ENCODE results near the gene ATP5F1D.
A peak's percentile ranks its signal among the peaks of the same experiment; 100 is the strongest.

The ATP5F1D gene

GRCh38 chr19:1265615-1266128, 24.1 kb downstream of the ATP5F1D start:
- no peak for FAIRE-seq
- TF ChIP-seq POLR2A (IDR thresholded peaks at IDR 0.05; ENCODE audit: low read depth, low read length) = no peak
- TF ChIP-seq POLR2AphosphoS5 (IDR thresholded peaks at IDR 0.05; ENCODE audit: low read depth, low read length) = no peak
- TF ChIP-seq TAF1 (IDR thresholded peaks at IDR 0.05; ENCODE audit: low read depth, low read length) = no peak
- no peak for TF ChIP-seq POU2F2 (IDR thresholded peaks at IDR 0.05; ENCODE audit: low read depth, low read length)
- TF ChIP-seq PAX5 (IDR thresholded peaks at IDR 0.05; ENCODE audit: insufficient read depth, low read length, severe bottlenecking) = no peak
- TF ChIP-seq SPI1 (IDR thresholded peaks at IDR 0.05; ENCODE audit: low read depth, low read length) = no peak
- no peak for DNase-seq (ENCODE audit: insufficient read length, low spot score)

- peak; percentile 93 for FAIRE-seq
- TF ChIP-seq POLR2A (IDR thresholded peaks at IDR 0.05; ENCODE audit: low read depth, low read length) = no peak
- TF ChIP-seq POU2F2 (IDR thresholded peaks at IDR 0.05; ENCODE audit: low read depth, low read length) = no peak
- TF ChIP-seq TAF1 (IDR thresholded peaks at IDR 0.05; ENCODE audit: low read depth, low read length) = no peak
- TF ChIP-seq SPI1 (IDR thresholded peaks at IDR 0.05; ENCODE audit: low read depth, low read length) = no peak
- peak; percentile 81 for DNase-seq (ENCODE audit: insufficient read length, low spot score)
Measured at GRCh38 chr19:1266129-1266915, 24.8 kb downstream of the ATP5F1D start.

- DNase-seq (ENCODE audit: insufficient read length, low spot score) (no peak), FAIRE-seq (no peak)
- TF ChIP-seq SPI1 (IDR thresholded peaks at IDR 0.05; ENCODE audit: low read depth, low read length) = no peak
- no peak for TF ChIP-seq POU2F2 (IDR thresholded peaks at IDR 0.05; ENCODE audit: low read depth, low read length)
- no peak for TF ChIP-seq POLR2AphosphoS5 (IDR thresholded peaks at IDR 0.05; ENCODE audit: low read depth, low read length)
- TF ChIP-seq PAX5 (IDR thresholded peaks at IDR 0.05; ENCODE audit: insufficient read depth, low read length, severe bottlenecking) = peak; percentile 38
- TF ChIP-seq POLR2A (IDR thresholded peaks at IDR 0.05; ENCODE audit: low read depth, low read length) = no peak
- no peak for TF ChIP-seq TAF1 (IDR thresholded peaks at IDR 0.05; ENCODE audit: low read depth, low read length)
Measured at GRCh38 chr19:1266916-1267476, 25.4 kb downstream of the ATP5F1D start.

GRCh38 chr19:1267477-1268225, 26.1 kb downstream of the ATP5F1D start:
- FAIRE-seq (no peak), DNase-seq (ENCODE audit: insufficient read length, low spot score) (no peak)
- no peak for TF ChIP-seq POU2F2 (IDR thresholded peaks at IDR 0.05; ENCODE audit: low read depth, low read length)
- no peak for TF ChIP-seq PAX5 (IDR thresholded peaks at IDR 0.05; ENCODE audit: insufficient read depth, low read length, severe bottlenecking)
- TF ChIP-seq SPI1 (IDR thresholded peaks at IDR 0.05; ENCODE audit: low read depth, low read length) = no peak
- TF ChIP-seq POLR2AphosphoS5 (IDR thresholded peaks at IDR 0.05; ENCODE audit: low read depth, low read length) = no peak
- TF ChIP-seq POLR2A (IDR thresholded peaks at IDR 0.05; ENCODE audit: low read depth, low read length) = no peak

GRCh38 chr19:1268226-1269064, 26.9 kb downstream of the ATP5F1D start:
- DNase-seq (ENCODE audit: insufficient read length, low spot score) (no peak), FAIRE-seq (no peak)
- TF ChIP-seq PAX5 (IDR thresholded peaks at IDR 0.05; ENCODE audit: insufficient read depth, low read length, severe bottlenecking) (no peak), POU2F2 (IDR thresholded peaks at IDR 0.05; ENCODE audit: low read depth, low read length) (no peak), POLR2A (IDR thresholded peaks at IDR 0.05; ENCODE audit: low read depth, low read length) (no peak), POLR2AphosphoS5 (IDR thresholded peaks at IDR 0.05; ENCODE audit: low read depth, low read length) (no peak), SPI1 (IDR thresholded peaks at IDR 0.05; ENCODE audit: low read depth, low read length) (no peak), TAF1 (IDR thresholded peaks at IDR 0.05; ENCODE audit: low read depth, low read length) (no peak)

GRCh38 chr19:1269065-1269477, 27.5 kb downstream of the ATP5F1D start, which contains the start of gene CIRBP:
Gene CIRBP (plus strand): TSS chr19:1269332. CDS start chr19:1270934, 1,602 bp downstream.
- no peak for FAIRE-seq
- peak; percentile 97 for DNase-seq (ENCODE audit: insufficient read length, low spot score)
- TF ChIP-seq SPI1 (IDR thresholded peaks at IDR 0.05; ENCODE audit: low read depth, low read length) (no peak), PAX5 (IDR thresholded peaks at IDR 0.05; ENCODE audit: insufficient read depth, low read length, severe bottlenecking) (peak; percentile 99), POLR2AphosphoS5 (IDR thresholded peaks at IDR 0.05; ENCODE audit: low read depth, low read length) (peak; percentile 99), POU2F2 (IDR thresholded peaks at IDR 0.05; ENCODE audit: low read depth, low read length) (peak; percentile 93), TAF1 (IDR thresholded peaks at IDR 0.05; ENCODE audit: low read depth, low read length) (peak; percentile 96), POLR2A (IDR thresholded peaks at IDR 0.05; ENCODE audit: low read depth, low read length) (peak; percentile 98)

- FAIRE-seq = peak; percentile 98
- TF ChIP-seq POLR2A (IDR thresholded peaks at IDR 0.05; ENCODE audit: low read depth, low read length) (peak; percentile 89), SPI1 (IDR thresholded peaks at IDR 0.05; ENCODE audit: low read depth, low read length) (no peak), POLR2AphosphoS5 (IDR thresholded peaks at IDR 0.05; ENCODE audit: low read depth, low read length) (peak; percentile 92), TAF1 (IDR thresholded peaks at IDR 0.05; ENCODE audit: low read depth, low read length) (no peak)
- DNase-seq (ENCODE audit: insufficient read length, low spot score) = peak; percentile 88
Measured at GRCh38 chr19:1269478-1270212, 28.1 kb downstream of the ATP5F1D start.
